WI38 (cell line): ENCODE measurements around the gene KCNH5.

Source experiments
- H3K4me3 ChIP-seq: 2 replicates; pipeline ENCODE4 v1.5.1; 2011; ENCODE audit warnings: low read depth, mild to moderate bottlenecking, control low read depth, low read length
- CTCF ChIP-seq: IDR thresholded peaks from 2 replicates; pipeline ENCODE4 v1.5.1; 2012; ENCODE audit warnings: low read depth, mild to moderate bottlenecking, control low read depth, low read length

KCNH5 gene

DNA sequence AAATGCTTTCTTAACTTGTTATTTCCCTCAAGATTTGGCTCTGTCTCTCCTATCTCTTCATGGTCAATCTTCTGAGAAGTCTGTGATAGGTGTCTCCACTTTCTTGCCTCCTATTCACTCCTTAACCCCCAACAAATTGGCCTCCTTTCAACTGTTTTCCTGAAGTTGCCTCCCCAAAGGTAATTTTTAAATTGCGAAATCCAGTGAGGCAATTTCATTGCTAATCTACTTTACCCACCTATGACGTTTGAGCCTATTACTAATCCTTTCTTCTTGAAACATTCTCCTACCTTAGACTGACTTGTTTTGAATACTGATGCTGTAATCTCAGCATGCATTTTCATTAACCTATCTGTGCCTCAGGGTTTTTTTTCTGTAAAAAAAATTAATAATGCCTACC lies 6.0 kb upstream of the KCNH5 start:
- H3K4me3 ChIP-seq, result no peak overlapping the region
- TF ChIP-seq CTCF, result no peak

GRCh38 chr14:63050694-63051093 lies 5.4 kb upstream of the KCNH5 start:
- TF ChIP-seq CTCF, result no peak

DNA sequence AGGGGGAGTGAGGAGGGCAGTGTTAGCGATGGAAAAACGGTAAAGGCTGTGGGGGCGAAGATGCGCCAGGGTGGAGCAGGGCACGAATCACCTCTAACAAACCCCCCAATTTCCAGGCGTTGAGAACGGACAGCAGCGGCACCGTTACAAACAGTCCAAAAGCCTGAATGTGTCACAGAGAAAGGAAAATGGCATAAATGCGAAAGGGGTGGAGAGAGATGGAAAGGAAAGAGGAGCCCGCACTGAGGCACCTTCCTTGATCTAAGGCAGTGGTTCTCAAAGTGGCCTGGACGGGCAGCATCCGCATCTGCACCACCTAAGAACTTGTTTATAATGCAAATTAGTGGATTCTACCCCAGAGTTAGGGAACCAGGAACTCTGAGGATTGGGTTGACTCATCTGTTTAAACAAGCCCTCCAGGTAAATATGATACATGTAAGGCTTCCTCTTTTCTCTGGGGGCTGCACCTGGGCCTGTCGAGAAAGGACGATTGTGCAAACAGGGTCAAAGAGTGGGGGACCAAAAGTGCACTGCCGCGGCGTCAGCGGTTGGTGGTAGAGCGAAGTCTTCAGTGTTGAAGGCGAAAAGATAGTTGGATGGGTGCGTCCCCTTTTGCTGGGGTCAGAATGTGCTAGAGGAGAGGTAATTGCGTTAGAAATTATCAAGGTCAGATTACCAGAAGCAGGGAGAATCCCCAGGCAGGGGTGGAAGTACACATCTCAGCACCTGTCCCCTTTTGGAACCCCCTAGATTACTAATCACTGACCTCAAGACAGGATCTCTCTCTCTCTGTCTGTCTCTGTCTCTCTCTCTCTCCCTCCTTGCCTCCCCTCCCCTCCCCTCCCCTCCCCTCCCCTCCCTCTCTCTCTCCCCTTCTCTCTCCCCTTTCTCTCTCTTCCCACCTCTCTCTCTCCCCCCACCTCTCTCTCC lies 1.3 kb upstream of the KCNH5 start:
- TF ChIP-seq CTCF, result no peak
- no peak overlapping the region for H3K4me3 ChIP-seq

More at GRCh38 chr14:63050694-63051093, 5.4 kb upstream of the KCNH5 start:
- no peak overlapping the region for H3K4me3 ChIP-seq

- no peak overlapping the region for H3K4me3 ChIP-seq
- TF ChIP-seq CTCF, result no peak
Measured at GRCh38 chr14:63045612-63046320, 508 bp upstream of the KCNH5 start.

DNA sequence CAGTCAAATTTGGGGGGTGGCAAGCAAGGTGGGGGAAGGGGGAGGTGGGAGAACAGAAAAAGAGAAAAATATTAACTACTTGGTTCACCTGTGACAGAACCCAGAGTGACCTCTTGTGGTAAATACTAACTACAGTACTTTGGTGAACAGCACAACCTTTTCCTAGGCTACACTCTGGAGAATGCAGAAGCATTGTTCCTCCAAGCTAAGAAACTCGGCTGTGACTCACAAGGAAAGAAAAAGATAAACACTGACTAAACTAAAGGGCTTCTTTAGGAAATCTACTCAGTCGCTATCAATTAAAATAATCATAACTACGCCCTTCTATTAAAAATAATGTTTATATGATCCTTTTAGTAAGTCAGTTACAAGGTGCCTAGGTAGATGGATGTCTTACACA lies 5.4 kb downstream of the KCNH5 start:
- no peak overlapping the region for H3K4me3 ChIP-seq
- TF ChIP-seq CTCF, result no peak

DNA sequence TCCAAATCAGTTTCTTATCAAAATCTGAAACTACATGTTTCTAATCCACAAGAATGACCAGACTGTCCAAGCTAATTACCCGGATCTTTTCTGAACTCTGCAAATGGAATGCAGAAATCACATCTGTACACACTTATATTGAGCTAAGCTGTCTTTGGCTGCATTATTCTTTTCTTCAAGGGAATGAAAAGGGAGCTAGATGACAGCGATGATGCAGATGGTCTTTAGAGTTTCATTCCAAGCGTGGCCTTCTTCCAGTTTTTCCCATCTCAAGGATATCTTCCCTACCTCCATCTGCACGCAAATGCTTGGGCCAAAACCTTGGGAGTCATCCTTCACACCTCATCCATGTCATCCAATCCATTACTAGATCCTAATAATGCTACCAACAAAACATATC lies 12.6 kb downstream of the KCNH5 start:
- TF ChIP-seq CTCF, result no peak

DNA sequence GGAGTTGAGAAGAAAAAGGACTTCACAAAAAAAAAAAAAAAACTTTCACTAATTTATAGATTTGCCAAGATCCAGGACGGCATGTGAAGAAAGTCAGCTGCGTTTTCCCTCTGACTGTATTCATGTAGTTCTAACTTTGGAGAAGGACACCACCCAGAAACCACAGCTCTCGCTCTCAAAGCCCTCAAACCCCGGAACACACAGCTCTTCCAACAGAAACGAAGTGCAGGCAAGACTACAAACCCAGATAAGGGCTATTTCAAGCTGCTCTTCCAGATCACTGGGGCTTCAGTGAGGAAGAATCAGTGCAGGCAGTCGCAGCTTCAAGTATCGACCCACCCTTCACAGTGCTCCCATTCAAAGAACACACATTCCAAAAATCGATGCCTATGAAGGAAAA lies 13.2 kb downstream of the KCNH5 start:
- no peak for TF ChIP-seq CTCF

More for the DNA sequence above, 12.6 kb downstream of the KCNH5 start:
- no peak overlapping the region for H3K4me3 ChIP-seq

More for the DNA sequence above, 13.2 kb downstream of the KCNH5 start:
- H3K4me3 ChIP-seq, result no peak overlapping the region
